Stimulated activated CD8-positive, alpha-beta memory T cell treated with anti-CD3 and anti-CD28 coated beads, Interleukin-15, amount 100 ng/mL, for 24 hours (primary cell): Measurements from ENCODE around the gene PCYT2.
A peak's percentile ranks its signal among the peaks of the same experiment; 100 is the strongest.
"Not testable (repeated sequence)": the region's sequence is repeated elsewhere in the genome, so short reads cannot be mapped to it uniquely, and the experiment has no call there.

ENCODE experiments used
- DNase-seq: peaks from one replicate; pipeline ENCODE4 v3.0.0-alpha.2; 2020; ENCODE audit warnings: low read depth

The PCYT2 gene

DNA sequence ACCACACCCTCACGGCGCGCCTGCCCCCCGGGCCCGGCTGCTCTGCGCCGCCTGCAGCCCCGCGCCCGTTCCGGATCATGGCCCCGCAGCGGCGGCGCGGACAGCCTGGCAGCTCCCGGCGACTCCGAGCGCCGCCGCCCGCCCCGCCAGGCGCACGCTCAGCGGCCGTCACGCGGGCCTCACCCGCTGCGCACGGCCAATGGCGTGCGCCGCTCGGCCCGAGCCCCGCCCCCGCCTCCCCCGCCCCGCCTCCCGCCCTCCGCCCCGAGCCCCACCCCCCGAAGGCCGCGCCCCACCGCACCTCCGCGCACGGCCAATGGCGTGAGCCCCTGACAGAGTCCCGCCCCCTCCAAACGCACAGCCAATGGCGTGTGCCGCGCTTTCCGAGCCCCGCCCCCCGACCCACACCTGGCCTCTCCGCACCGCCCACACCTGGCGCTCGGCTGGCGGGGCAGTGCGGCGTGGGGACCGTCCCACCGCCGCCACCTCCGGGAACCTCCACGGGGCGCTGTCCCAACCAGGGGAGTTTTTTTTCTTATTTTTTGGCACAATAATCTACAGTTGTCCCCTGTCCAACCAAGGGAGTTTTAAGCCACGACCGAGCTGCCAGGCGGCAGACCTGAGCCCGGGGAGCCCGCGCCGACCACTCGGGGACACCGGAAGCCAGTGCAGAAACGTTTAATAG, at the start of gene PCYT2:
PCYT2 (minus strand) TSS at position 123 of the 685 bp plus-strand sequence; CDS start at position 79, 44 bp downstream.
- DNase-seq: peak; percentile 82

DNA sequence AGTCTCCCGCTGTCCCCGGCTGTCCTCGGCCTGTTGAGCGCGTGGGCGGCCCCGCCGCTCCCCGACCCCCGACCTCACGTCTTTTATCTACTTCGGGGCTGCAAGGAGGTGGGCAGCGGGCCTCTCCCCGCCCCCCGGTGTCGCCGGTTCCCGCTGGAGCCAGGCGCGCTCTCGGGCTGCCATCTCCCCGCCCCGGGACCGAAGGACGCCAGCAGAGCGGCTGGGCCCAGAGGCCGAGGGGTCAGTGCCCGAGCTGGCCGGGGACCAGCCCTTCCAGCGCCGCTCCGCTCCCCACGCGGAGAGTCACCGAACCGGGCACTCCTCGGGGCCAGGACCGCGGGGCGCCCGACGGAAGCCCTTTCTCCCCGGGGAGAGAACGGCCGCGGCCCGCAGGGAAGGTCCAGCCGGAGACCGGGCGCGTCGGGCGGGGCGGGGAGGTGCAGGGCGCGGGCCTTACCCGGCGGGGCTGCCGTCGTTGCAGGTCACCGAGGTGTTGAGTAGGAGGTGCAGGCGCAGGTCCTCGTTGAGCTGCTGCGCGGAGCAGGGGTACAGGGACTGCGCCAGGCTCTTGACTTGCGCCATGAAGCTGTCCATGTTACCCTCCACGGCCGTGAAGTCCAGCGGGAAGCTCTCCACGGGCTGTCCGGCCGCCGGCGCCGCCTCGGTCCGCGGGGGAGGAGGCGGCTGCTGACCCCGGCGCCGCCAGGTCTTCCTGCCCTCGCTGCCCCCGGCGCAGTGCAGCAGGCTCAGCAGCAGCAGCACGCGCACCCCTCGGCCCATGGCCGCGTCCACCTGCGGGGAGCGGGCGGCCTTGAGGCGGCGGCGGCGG, 49.1 kb upstream of the PCYT2 start:
- DNase-seq: no peak

DNA sequence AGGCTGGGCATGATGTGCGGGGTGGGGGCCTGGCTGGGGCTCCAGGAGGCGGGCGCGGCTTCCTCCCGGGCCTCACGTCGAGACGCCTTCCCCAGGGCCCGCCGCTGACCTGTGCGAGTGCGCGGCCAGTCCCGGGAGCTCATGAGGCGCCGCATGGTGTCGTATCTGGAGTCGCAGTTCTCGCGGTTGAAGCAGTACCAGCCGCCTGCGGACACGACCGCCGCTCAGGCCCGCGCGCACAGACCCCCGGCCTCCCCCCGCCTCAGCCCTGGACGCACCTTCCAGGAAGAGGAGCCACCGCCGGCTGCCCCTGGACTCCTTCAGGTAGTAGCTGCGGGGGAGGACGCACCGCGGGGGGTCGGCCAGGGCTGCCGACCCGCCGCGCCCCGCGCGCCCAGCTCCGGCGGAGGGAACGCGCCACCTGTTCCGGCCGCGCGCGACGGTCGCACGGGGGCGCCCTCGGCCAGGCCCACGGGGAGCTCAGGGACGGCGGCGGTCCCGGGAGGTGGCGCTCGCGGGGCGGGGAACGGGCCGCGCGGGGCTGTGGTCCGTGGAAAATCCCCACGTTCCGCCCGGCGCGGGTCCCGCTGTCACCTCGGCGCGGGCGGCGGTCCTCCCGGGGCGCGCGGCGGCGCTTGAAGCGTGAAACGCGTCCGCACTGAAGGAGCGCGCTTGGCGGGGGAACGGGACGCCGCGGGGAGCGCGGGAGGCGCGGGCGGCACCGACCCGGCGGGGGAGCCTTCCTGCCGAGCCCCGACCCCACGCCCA, 48.3 kb upstream of the PCYT2 start:
- DNase-seq: peak; percentile 67

DNA sequence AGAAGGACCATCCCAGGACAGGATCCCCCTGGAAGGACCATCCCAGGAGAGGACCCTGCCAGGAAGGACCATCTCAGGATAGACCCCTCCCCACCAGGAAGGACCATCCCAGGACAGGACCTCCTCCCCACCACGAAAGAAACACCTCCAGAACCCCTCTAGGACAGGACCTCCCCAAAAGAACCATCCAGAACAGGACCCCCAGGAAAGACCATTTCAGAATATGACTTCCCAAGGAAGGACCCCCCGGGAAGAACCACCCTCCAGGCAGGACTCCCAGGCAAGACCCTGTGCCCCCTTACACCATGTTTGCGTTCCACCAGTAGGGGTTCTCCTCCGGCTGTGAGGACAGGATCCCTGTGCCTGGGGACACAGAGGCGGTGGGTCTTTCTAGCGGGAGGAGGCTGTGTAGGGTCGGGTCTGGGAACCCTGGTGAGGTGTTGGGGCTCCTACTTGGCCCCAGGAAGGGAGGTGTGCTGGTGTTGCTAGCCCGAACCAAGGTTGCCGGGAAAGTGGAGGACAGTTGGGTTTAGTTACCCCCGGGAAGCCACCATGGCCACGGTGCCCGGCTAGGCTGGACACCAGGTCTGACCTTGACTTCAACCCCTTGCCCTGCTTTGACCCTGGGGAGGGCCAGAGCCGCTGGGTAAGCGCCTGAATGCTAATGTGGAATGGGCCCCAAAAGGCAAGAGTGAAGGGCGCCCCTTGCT, 47.6 kb upstream of the PCYT2 start:
- no peak for DNase-seq

DNA sequence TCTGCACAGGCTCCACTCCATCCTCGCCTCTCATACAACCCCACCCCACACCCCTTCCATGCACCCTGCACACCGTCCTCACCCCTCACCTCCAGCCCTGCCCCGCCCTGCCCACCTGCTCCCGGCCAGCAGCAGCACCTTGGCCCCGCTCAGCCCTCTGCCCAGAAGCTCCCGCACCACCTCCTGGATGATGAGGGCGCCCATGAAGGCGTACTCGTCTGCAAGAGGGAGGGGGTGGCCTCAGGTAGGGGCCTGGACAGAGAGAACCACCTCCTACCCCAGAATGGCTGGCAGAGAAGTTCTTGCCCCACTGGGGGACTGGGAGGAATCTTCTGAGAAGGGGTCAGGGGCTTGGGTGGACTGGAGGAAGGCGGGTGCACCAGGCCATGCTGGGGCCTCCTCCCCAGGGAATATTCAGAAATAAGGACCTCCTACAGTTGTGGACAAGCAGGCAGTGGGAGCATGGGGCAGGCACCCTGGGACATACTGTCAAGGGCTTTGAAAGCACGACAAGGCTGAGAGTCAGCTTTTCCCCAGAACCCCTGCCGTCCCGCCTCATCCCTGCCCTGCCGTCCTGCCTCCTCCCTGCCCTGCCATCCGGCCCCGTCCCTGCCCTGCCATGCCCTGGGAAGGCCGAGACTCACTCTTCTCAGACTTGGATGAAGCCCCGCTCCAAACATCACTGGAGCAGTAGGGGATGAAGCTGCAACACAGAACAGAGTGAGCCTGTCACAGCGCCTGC, 46.7 kb upstream of the PCYT2 start:
- no peak for DNase-seq

DNA sequence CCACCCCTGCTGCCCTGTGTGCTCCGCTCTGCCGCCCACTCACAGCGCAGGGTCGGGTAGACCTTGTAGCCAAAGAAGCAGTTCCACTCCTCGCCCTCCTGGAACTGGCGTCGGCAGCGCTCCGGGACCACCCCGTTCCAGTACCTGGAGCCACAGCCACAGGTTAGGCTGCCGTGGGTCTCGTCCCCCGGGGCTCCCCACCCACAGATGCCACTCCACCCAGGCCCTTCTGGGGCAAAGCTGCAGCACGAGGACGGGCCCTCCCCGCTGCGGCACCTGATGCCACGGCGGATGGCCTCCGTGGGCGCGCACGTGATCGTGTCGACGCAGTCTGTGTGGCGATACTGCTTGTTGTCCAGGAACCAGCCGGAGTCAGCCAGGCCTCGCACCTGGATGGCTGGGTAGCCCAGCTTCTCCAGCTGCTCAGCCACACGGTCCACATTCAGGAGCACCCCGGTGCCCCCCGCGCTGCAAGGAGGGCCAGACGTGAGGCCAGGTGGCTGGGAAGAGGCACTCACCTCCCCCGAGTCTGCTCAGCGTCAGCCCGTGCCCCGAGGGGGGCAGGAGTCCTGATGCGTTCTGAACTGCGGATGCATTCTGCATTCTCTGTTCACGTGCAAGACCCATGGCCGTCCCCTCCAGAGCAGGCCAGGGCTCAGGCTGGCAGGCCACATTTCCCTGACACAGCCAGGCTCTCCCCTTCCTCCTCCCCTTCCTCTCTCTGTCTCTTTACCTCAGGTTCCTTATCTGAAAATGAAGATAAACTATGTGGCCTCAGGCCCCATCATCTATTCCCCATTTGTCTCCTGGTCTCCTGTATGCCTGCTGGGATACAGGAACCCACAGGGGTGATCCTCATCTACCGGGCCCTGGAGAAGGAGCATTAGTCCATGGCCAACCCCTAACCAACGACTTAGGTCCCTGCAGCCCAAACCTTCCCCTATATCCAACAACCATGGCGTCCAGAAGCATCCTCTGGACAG, 45.7 kb upstream of the PCYT2 start:
- DNase-seq: no peak

DNA sequence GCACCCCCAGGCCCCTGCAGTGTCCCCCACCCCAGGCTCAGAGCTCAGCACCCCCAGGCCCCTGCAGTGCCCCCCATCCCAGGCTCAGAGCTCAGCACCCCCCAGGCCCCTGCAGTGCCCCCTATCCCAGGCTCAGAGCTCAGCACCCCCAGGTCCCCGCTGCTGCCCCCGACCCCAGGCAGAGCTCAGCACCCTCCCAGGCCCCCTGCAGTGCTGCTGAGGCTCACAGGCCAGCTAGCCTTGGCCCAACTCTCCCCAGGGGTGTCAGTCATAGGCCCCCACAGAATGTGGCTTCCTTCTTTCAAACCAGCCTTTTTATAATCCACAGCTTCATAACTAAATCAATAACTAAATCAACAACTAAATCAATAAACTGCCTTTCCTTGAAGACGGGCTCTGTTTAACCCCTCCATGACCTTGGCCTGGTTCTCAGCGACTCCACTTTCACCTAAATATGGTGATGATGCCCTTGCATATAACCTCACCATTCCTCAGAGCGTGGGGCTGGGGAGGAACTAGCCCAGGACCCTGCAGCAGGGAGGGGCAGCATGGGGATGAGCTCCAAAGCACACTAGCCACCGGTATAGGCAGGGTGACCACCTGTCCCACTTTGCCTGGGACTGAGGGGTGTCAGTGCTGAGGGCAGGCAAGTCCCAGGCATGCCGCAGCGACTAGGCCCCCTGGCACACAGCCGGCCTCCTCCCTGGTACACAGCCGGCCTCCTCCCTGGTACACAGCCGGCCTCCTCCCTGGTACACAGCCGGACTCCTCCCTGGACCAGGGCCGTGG, 44.8 kb upstream of the PCYT2 start:
- DNase-seq: no peak

DNA sequence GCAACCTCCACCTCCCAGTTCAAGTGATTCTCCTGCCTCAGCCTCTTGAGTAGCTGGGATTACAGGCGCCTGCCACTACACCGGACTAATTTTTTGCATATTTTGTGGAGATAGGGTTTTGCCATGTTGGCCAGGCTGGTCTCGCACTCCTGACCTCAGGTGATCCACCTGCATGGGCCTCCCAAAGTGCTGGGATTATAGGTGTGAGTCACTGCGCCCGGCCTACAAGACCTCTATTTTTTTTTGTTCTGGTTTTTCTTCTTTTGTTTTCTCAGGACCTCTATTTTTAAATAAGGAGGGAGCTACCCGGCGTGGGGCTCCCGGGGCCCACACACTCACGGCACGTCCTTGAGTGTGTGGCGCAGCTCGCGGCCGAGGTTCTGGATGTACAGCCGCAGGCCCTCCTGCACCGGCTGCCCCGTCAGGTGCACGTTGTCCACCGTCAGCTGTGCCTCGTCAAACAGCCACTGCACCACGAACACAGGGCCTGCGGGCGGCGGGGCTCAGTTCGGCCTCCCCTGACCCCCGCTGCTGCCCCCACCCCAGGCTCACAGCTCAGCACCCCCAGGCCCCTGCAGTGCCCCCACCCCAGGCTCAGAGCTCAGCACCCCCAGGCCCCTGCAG, 44.0 kb upstream of the PCYT2 start:
- no peak for DNase-seq

DNA sequence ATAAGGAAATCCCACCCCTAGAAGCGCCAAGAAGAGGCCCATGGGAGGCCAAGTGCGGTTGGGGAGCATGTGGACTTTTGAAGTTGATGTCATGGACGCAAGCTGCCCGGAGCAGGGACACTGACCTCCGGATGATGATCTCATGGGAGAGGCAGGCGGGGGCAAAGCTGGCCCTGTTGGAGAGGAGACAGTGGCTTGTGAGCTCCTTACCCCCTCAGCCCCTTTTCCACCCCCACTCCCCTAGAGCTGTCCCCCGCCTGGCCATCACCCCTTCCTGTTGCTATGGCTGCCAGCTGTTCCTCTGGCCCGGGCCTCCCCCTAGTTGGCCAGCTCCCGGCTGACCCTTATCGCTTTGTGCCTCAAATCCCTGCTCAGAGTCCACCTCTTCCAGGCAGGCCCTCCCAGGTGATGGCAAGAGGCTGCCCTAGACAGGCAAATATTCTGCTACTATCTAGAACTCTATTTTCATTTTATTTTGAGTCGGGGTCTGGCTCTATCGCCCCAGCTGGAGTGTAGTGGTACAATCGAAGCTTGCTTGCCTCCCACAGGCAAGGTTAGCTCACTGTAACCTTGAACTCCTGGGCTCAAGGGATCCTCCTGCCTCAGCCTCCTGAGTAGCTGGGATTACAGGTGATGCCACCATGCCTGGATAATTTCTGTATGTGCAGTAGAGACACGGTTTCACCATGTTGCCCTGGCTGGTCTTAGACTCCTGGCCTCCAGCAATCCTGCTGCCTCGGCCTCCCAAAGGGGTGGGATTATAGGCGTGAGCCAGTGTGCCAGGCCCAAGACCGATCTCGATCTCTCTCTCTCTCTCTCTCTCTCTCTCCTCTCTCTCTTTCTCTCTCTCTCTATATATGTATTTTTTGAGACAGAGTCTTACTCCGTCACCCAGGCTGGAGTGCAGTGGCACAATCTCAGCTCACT, 43.2 kb upstream of the PCYT2 start:
- no peak for DNase-seq

DNA sequence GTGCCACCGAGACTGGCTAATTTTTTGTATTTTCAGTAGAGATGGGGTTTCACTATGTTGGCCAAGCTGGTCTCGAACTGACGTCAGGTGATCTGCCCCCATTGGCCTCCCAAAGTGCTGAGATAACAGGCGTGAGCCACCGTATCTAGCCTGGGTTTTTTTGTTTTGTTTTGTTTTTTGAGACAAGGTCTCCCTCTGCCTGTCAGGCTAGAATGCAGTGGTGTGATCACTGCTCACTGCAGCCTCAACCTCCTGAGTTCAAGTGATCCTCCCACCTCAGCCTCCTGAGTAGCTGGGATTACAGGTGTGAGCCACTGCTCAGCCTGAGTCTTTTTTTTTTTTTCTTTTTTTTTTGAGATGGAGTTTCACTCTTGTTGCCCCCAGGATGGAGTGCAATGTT, 42.2 kb upstream of the PCYT2 start:
- not testable (repeated sequence) for DNase-seq

DNA sequence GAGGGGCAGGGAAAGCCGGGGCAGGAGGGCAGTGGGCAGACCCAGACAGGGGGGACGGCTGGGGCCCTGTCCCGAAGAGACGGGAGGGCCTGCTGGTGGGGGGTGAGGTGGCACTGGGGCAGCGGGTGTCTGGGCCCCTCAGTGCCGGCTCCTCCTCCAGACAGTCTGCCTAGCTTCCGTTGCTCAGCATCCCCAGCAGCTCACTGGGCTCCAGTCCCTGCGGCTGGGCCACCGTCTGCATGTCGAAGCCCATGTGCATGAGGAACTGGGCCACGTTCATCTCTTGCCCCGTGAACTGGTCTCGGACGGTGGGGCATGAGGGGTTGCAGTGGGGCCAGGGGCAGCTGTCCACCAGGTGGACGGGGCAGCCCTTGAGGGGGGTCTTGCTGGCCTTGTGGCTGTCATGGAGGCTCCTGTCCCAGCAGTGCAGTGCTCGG, 41.6 kb upstream of the PCYT2 start:
- no peak for DNase-seq

DNA sequence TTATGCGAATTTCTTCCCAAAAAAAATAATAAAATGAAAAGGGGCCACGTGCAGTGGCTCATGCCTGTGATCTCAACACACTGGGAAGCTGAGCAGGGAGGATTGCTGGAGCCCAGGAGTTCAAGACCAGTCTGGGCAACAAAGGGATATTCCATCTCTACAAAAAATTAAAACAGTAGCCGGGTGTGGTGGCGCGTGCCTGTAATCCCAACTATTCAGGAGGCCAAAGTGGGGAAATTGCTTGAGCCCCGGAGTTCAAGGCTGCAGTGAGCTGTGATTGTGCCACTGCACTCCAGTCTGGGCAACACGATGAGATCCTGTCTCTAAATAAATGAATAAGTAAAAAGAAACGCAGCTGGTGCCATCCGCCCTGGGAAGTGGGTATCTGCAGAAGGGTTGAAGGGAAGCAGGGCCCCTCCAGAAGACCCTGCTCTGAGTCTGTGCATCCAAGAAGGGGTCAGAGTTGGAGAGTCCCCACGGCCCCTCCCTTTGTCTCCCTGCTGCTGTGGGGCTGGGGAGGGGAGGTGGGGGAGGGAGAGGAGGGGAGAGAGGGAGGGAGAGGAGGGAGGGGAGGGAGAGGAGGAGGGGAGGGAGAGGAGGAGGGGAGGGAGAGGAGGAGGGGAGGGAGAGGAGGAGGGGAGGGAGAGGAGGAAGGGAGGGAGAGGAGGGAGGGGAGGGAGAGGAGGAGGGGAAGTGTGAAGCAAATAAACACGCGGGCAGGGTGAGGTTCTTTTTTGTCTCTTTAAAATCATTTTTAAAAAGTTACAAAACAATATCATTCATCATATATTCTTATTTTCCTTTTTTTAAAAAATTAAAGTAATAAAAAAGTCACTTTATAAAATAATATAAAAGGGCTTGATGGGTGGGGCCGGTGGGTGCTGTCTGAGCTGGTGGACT, 40.8 kb upstream of the PCYT2 start:
- DNase-seq: no peak

DNA sequence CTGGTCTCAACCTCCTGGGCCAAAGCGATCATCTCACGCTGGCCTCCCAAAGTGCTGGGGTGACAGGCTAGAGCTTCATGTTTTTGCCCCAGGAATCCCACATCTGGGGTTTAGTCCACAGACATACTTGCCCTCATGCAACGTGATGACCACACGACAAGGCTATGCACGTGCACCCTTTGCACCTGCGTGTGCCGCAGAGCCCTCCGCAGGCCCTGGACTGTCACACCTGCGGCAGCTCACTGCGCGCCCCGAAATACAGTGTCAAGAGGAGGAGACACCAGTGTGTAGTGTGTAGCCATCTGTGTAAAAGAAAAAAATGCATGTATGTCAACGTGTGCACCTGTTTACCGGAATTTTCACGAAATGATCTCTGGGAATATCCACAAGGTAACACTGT, 39.3 kb upstream of the PCYT2 start:
- DNase-seq: no peak

DNA sequence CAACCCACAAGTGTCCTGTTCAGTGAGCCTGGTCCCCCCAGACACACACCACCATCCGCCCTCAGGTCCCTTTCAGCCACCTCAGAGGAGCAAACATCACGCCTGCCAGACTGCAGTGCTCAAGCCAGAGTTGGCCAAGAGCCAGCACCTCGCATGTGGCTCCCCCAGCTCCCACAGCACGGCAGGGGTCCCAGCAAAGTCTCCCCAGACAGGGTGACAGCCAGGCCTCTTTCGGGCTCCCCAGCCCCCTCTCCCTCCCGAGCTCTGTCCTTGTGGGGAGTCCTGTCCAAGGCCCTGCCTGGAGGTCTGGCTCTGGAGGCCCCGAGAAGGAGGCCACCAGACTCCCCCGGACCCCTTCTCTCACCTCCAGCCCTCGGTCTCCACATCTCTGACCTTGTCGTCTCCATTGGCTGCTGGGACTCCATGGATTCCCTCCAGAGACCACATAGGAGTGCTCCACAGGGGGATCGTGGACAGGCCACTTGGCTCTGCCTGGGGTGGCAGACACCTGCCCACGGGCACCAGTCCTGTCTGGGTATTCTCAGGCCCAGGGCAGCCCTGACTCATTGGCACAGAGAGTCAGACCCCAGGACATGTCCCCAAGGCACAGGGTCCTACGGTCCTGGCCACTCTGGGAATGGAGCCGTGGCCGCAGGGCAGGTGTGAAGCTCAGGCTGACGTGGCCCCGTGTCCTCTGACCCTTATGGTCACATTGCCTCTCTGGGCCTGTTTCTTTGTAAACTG, 37.6 kb upstream of the PCYT2 start:
- no peak for DNase-seq

DNA sequence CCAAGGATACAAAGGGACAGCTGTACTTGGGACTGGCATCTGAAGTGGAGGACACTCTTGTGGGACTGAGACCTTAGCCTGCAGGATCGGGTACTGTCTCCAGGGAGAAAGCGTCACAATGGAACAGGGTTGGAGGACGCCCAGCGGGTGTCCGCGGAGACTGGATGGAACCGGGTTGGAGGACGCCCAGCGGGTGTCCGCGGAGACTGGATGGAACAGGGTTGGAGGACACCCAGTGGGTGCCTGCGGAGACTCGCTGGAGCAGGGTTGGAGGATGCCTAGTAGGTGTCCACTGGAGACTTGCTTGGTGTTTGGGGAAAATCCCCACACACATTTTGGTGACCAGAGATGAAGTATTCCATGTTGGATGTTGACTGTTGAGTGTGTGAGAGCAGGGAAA, 36.0 kb upstream of the PCYT2 start, which contains the start of gene MYADML2:
MYADML2 (minus strand) TSS at position 45 of the 400 bp plus-strand sequence. CDS start 5,492 bp downstream, outside the sequence.
- DNase-seq: no peak

DNA sequence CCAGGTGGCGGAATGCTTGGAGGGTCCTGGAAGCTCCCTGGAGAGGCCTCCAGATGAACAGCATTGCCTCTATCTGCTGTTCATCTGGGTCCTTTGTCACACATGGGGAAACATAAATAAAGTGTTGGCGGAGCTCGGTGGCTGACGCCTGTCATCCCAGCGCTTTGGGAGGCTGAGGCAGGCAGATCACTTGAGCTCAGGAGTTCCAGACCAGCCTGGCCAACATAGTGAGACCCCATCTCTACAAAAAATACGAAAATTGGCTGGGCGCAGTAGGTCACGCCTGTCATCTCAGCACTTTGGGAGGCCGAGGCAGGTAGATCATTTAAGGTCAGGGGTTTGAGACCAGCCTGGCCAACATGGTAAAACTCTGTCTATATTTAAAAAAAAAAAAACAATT, 33.7 kb upstream of the PCYT2 start:
- DNase-seq: no peak
